Stimulated activated naive CD8-positive, alpha-beta T cell treated with anti-CD3 and anti-CD28 coated beads, Interleukin-15, amount 100 ng/mL, for 72 hours (primary cell): ENCODE measurements around the gene ATF2.

Source experiments
- ATAC-seq: fragments of 150-1000 bp; cut with Tn5 transposase; 2 replicates; pipeline ENCODE4 v1.10.0; 2021; ENCODE audit warnings: mild to moderate bottlenecking, moderate library complexity
- DNase-seq, 2 donors: peaks; one replicate each; pipeline ENCODE4 v3.0.0; 2021 to 2022
- H3K27ac Mint-ChIP-seq, 2 donors: one replicate each; pipeline ENCODE4 v1.8.0; 2022; ENCODE audit warnings: mild to moderate bottlenecking in 2 of 2, mixed read lengths in 2 of 2, moderate library complexity in 2 of 2
- H3K27me3 Mint-ChIP-seq: one replicate; pipeline ENCODE4 v1.8.0; 2022; ENCODE audit warnings: mixed read lengths
- H3K4me1 Mint-ChIP-seq: one replicate; pipeline ENCODE4 v1.8.0; 2022; ENCODE audit warnings: mild to moderate bottlenecking, mixed read lengths
- H3K4me3 Mint-ChIP-seq, 2 donors: one replicate each; pipeline ENCODE4 v1.8.0; 2022; ENCODE audit warnings: mild to moderate bottlenecking in 2 of 2, mixed read lengths in 2 of 2, moderate library complexity in 1 of 2
- H3K9me3 Mint-ChIP-seq, 2 donors: one replicate each; pipeline ENCODE4 v1.8.0; 2022; ENCODE audit warnings: mixed read lengths in 2 of 2

Gene ATF2

DNA sequence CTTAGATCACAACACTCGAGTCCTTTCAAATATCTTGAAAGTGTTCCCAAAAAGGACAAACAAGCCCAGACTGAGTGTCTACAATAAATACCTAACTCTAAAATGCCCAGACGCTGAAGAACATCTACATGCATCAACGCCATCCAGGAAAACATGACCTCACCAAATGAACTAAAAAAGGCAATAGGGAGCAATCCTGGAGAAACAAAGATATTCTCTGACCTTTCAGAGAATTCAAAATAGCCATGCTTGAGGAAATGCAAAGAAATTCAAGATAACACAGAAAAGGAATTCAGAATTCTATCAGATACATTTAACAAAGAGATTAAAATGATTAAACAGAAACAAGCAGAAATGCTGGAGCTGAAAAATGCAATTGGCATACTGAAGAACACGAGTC is 101.6 kb downstream of the ATF2 start:
- DNase-seq (no peak), ATAC-seq (no peak)
- H3K9me3 Mint-ChIP-seq = no peaks in the 10 kb centered on the region
- no peak overlapping the region for H3K4me3 Mint-ChIP-seq
- H3K27ac Mint-ChIP-seq = no peak overlapping the region
- H3K27me3 Mint-ChIP-seq = no peaks in the 10 kb centered on the region
- H3K4me1 Mint-ChIP-seq = peaks cover 9% of the 10 kb centered on the region

GRCh38 chr2:175064797-175065196 is 103.2 kb downstream of the ATF2 start:
- DNase-seq = no peak
- no peak for ATAC-seq
- Mint-ChIP-seq H3K27me3 (no peaks in the 10 kb centered on the region), H3K9me3 (no peaks in the 10 kb centered on the region), H3K27ac (no peak overlapping the region), H3K4me1 (peaks cover 9% of the 10 kb centered on the region), H3K4me3 (no peak overlapping the region)

- H3K9me3 Mint-ChIP-seq = no peaks in the 10 kb centered on the region
- no peak overlapping the region for H3K4me3 Mint-ChIP-seq
- ATAC-seq (no peak), DNase-seq (no peak)
- no peak overlapping the region for H3K27ac Mint-ChIP-seq
- no peaks in the 10 kb centered on the region for H3K27me3 Mint-ChIP-seq
- H3K4me1 Mint-ChIP-seq = peaks cover 9% of the 10 kb centered on the region
These were observed 104.3 kb downstream of the ATF2 start for GRCh38 chr2:175063741-175064140.

DNA sequence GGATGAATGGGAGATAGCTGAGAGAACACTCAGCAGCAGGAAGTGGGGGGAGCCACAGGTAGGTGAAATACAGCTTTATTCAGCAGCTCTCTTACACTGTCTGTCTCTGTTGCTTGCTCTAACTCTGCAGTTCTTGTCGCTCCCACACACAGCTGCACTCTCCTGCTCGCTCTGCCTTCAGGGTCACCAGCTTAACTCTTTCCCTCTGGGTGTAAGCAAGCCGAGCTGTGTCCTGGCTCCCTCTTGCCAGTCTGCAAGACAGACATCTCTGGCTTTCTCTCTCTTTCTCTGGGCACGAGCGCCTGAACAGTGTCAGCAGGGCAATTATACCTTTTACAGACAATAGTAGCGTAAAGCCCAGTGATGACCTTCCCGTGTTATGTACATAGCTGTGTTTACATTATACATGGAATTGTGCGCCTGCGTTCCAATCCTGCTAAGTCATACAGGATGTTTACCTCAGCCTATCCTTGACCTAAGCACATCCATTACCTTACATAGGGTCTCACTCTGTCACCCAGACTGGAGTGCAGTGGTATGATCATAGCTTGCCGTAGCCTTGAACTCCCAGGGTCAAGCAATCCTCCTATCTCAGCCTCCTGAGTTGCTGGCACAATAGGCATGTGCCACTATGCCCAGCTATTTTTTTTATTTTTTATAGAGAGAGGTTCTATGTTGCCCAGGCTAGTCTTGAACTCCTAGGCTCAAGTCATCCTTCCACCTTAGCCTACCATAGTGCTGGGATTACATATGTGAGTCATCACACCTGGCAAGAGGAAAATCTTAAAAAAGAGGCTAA is 105.0 kb downstream of the ATF2 start:
- H3K27ac Mint-ChIP-seq = peak overlapping the region; percentile 37 to 57
- H3K9me3 Mint-ChIP-seq = no peaks in the 10 kb centered on the region
- no peak overlapping the region for H3K4me3 Mint-ChIP-seq
- DNase-seq (no peak), ATAC-seq (no peak)
- H3K4me1 Mint-ChIP-seq = peaks cover 9% of the 10 kb centered on the region
- H3K27me3 Mint-ChIP-seq = no peaks in the 10 kb centered on the region

DNA sequence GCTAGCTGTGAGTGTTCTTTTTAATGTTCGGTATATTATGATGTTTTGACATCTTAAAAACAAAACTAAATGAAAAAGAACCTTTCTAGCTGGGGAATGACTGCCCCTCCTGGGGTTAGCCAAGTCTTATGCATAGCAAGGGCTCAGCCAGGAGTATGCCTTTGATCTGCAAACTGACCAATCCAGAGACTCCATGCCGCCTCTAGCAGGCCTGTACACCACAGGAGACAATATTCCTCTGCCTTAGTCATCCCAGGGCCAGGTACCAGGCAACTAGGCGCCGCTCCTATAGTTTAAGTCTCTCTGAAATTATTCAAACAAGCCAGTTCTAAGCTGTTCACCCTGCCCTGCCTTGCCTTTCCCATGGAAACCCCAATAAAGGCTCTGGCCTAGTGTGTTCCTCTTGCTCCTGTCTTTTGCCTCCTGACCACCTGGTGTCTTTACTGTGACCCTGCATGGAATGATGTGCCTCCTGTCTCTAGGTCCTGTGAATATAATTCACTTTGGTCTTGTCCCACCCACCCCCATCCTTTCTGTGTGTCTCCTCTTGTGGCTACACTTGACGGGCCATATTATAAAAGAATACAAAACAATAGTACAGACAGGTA is 110.8 kb downstream of the ATF2 start:
- Mint-ChIP-seq H3K27me3 (no peaks in the 10 kb centered on the region), H3K4me1 (no peaks in the 10 kb centered on the region), H3K27ac (peak overlapping the region in 1 of 2 donors; percentile 59), H3K4me3 (no peak overlapping the region), H3K9me3 (no peaks in the 10 kb centered on the region)
- DNase-seq (no peak), ATAC-seq (no peak)

GRCh38 chr2:175055993-175056392 is 112.0 kb downstream of the ATF2 start:
- Mint-ChIP-seq H3K4me1 (no peaks in the 10 kb centered on the region), H3K4me3 (no peak overlapping the region), H3K9me3 (no peaks in the 10 kb centered on the region), H3K27me3 (no peaks in the 10 kb centered on the region), H3K27ac (no peak overlapping the region)
- DNase-seq (no peak), ATAC-seq (no peak)

DNA sequence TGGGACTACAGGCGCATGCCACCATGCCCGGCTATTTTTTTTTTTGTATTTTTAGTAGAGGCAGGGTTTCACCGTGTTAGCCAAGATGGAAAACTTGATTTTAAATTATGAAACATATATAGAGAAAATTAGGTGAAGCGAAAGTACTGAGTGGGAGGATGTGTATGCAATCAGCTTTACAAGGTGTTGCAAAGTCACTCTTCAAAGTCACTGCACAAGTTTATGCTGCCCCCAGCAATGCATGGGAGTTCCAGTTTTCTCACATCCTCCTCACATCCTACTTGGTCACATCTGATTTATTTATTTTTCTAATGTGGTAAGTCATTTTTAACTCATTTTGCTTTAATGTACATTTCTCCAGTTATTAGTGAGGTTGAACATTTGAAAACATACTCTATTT is 113.7 kb downstream of the ATF2 start:
- Mint-ChIP-seq H3K27ac (no peak overlapping the region), H3K27me3 (no peaks in the 10 kb centered on the region), H3K4me1 (no peaks in the 10 kb centered on the region), H3K4me3 (no peak overlapping the region), H3K9me3 (no peaks in the 10 kb centered on the region)
- ATAC-seq (no peak), DNase-seq (no peak)

- peaks cover 5% of the 10 kb centered on the region for H3K4me1 Mint-ChIP-seq
- H3K4me3 Mint-ChIP-seq = no peak overlapping the region
- DNase-seq = no peak
- H3K27me3 Mint-ChIP-seq = no peaks in the 10 kb centered on the region
- no peak for ATAC-seq
- H3K27ac Mint-ChIP-seq = no peak overlapping the region
- H3K9me3 Mint-ChIP-seq = peaks cover 0 to 5% of the 10 kb centered on the region in 2 donors
These were observed 118.3 kb downstream of the ATF2 start for GRCh38 chr2:175049661-175050060.

- no peak for ATAC-seq
- Mint-ChIP-seq H3K4me3 (no peak overlapping the region), H3K27me3 (no peaks in the 10 kb centered on the region), H3K9me3 (peaks cover 7% of the 10 kb centered on the region in 2 donors), H3K27ac (no peak overlapping the region), H3K4me1 (peaks cover 5% of the 10 kb centered on the region)
- no peak for DNase-seq
These were observed 119.7 kb downstream of the ATF2 start for GRCh38 chr2:175048275-175048674.

- no peak for DNase-seq
- Mint-ChIP-seq H3K4me3 (no peak overlapping the region), H3K9me3 (peaks cover 0 to 24% of the 10 kb centered on the region in 2 donors), H3K27me3 (no peaks in the 10 kb centered on the region), H3K27ac (no peak overlapping the region), H3K4me1 (peaks cover 6% of the 10 kb centered on the region)
- ATAC-seq = no peak
These were observed 128.5 kb downstream of the ATF2 start for GRCh38 chr2:175039490-175039889.

DNA sequence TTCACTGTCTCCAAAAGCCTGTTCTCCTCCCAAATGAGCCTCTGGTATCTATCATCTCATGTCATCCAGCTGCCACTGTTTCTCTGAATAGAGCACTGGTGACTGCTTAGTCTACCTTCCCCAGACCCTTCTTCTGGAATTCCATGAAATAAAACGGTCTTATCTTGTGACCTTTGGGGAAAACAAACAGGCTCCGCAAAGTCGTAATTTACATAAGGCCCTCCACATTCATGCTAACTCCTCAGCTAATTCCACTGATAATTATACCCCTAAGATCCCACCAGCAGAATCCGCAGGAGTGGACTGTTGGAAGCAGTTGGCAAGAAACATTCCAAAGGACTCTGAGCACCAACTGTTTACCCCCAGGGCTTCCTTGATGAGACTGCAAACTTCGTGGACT is 129.0 kb downstream of the ATF2 start:
- H3K4me3 Mint-ChIP-seq = no peak overlapping the region
- H3K27ac Mint-ChIP-seq = no peak overlapping the region
- H3K4me1 Mint-ChIP-seq = peaks cover 6% of the 10 kb centered on the region
- no peaks in the 10 kb centered on the region for H3K27me3 Mint-ChIP-seq
- no peak for DNase-seq
- H3K9me3 Mint-ChIP-seq = peaks cover 0 to 24% of the 10 kb centered on the region in 2 donors
- no peak for ATAC-seq

DNA sequence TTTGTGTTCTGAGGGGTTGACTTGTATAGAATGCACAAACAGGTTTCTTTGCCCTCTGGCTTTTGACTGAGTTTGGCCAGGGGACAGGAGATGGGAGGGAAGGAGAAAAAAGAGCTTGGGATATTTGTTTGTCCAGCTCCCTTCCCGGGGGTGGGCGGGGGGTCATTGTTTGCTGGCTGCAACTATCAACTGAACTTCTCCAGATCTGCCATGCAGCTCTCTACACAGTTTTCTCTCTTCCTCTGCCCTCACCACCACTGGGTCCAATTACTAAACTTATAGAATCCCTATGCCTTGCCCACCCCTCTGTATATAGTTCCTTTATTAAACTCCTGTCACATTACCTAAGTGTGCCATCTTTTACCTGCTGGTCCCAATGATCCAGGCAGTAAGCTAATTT is 130.1 kb downstream of the ATF2 start:
- DNase-seq (no peak), ATAC-seq (no peak)
- peaks cover 6% of the 10 kb centered on the region for H3K4me1 Mint-ChIP-seq
- peaks cover 0 to 16% of the 10 kb centered on the region in 2 donors for H3K9me3 Mint-ChIP-seq
- H3K4me3 Mint-ChIP-seq = no peak overlapping the region
- peak overlapping the region in 1 of 2 donors; percentile 52 for H3K27ac Mint-ChIP-seq
- no peaks in the 10 kb centered on the region for H3K27me3 Mint-ChIP-seq

DNA sequence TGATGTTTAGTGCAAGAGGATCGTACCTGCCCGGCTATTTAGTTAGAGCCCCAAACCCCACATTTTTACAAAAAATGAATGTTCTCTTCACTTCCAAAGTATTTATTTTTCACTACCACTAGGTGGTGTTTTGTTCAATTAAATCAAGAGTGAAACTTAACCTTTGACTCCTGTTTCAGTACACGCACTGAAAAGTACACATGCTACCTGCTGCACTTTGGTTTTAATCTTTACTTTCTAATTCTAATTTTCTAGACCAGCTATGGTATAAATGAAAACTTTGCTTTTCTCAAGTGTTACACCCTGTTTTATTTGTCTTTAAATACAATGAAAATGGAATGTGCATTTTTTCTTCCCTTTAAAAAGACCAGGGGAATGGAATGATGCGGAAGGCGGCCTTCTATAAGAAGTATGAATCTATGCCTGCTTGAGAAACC is 131.4 kb downstream of the ATF2 start:
- DNase-seq = no peak
- Mint-ChIP-seq H3K27me3 (no peaks in the 10 kb centered on the region), H3K4me1 (peaks cover 6% of the 10 kb centered on the region), H3K9me3 (peaks cover 0 to 8% of the 10 kb centered on the region in 2 donors), H3K27ac (no peak overlapping the region), H3K4me3 (peak overlapping the region in 1 of 2 donors; percentile 32)
- ATAC-seq = no peak

- no peak for ATAC-seq
- Mint-ChIP-seq H3K9me3 (peaks cover 0 to 8% of the 10 kb centered on the region in 2 donors), H3K4me3 (no peak overlapping the region), H3K27me3 (no peaks in the 10 kb centered on the region), H3K4me1 (peaks cover 6% of the 10 kb centered on the region), H3K27ac (no peak overlapping the region)
- no peak for DNase-seq
These were observed 132.2 kb downstream of the ATF2 start for GRCh38 chr2:175035806-175036205.

GRCh38 chr2:175034716-175035115 is 133.3 kb downstream of the ATF2 start:
- H3K27ac Mint-ChIP-seq = no peak overlapping the region
- no peak overlapping the region for H3K4me3 Mint-ChIP-seq
- ATAC-seq = no peak
- no peaks in the 10 kb centered on the region for H3K27me3 Mint-ChIP-seq
- no peak for DNase-seq
- H3K4me1 Mint-ChIP-seq = peaks cover 6% of the 10 kb centered on the region
- no peaks in the 10 kb centered on the region for H3K9me3 Mint-ChIP-seq

DNA sequence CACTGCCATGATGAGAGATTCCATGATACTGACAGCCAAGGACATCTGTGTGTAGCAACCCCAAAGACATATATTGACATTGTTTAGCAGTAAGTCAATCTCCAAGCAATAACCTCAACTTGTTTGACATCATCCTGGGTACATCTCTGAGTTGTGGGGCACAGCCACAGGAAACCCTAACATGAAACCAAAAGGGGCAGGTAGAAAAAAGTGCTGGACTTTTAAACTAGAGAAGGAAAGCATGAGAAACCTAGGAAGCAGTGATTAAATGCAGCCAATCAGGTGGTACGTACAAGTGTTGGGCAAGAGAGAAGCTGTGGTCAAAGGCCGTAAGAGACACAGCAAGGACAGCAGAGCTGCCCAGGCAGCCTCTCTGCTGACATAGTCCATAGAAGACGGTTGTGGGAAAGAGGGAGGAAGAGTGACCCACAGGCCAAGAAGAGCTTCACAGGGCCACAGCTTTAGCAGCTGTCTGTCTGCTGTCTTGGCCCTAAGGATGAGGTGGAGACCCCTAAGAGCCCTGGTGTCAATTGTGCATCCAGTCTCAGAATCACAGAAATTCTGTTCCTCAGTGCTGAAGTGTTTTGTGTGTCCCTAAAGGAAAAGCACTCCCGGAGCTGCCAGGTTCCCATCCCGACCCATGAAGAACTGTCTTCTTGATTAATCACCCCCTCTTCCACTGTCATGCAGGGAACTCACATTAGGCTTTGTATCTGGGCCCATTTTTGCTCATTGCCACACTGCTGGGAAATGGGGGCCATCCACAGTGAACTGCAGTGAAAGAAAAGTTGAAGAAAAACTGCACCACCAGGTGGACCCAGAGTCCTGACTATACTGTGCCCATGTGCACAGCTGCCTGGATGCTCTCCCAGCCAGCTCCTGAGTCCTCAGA is 137.4 kb downstream of the ATF2 start:
- Mint-ChIP-seq H3K27ac (no peak overlapping the region), H3K4me3 (no peak overlapping the region), H3K4me1 (no peaks in the 10 kb centered on the region), H3K27me3 (no peaks in the 10 kb centered on the region), H3K9me3 (no peaks in the 10 kb centered on the region)
- ATAC-seq (peak; percentile 77), DNase-seq (peak; percentile 13 to 21)
